Measurements from ENCODE around the gene THEMIS. TPM values are rescaled to one million over a fixed set of nuclear protein-coding genes. Genes with fewer than 3 reads are reported as not detected.

Gene THEMIS
- total RNA-seq, 1 donor from 2014 or later: not detected

- H3K36me3 ChIP-seq: no peaks in the 10 kb centered on the region
- H3K4me1 Mint-ChIP-seq: no peaks in the 10 kb centered on the region
- no peaks in the 10 kb centered on the region for H3K27me3 Mint-ChIP-seq (ENCODE audit: insufficient read depth, low read depth)
- no peak overlapping the region for H2AFZ ChIP-seq (replicated peaks)
- H3K9ac ChIP-seq: no peak overlapping the region
- H3K9me3 Mint-ChIP-seq: no peaks in the 10 kb centered on the region
- no peak overlapping the region for H3K4me2 ChIP-seq
- no peak for DNase-seq (ENCODE audit: low spot score)
- no peaks in the 10 kb centered on the region for H3K79me2 ChIP-seq (ENCODE audit: low read depth)
- H3K4me3 Mint-ChIP-seq: no peak overlapping the region
- no peak overlapping the region for H3K27ac ChIP-seq
- H3F3A ChIP-seq (ENCODE audit: low read depth): no peaks in the 10 kb centered on the region
- H4K20me1 ChIP-seq (ENCODE audit: low read depth): no peaks in the 10 kb centered on the region
- no peaks in the 10 kb centered on the region for H3K36me3 Mint-ChIP-seq
- no peaks in the 10 kb centered on the region for H3K9me3 ChIP-seq (ENCODE audit: low read depth)
- no peaks in the 10 kb centered on the region for H3K27me3 ChIP-seq
- TF ChIP-seq CTCF (IDR thresholded peaks at IDR 0.05): no peak
- H3K4me1 ChIP-seq: no peaks in the 10 kb centered on the region
- no peak overlapping the region for H3K4me3 ChIP-seq
- no peak overlapping the region for H3K27ac Mint-ChIP-seq
Observed at GRCh38 chr6:127843582-127843981, 57.3 kb downstream of the THEMIS start.

- Histone ChIP-seq H3F3A (ENCODE audit: low read depth) (no peaks in the 10 kb centered on the region), H3K9me3 (ENCODE audit: low read depth) (no peaks in the 10 kb centered on the region), H3K36me3 (no peaks in the 10 kb centered on the region), H3K4me1 (no peaks in the 10 kb centered on the region), H3K4me3 (no peak overlapping the region), H2AFZ (replicated peaks) (no peak overlapping the region), H3K79me2 (ENCODE audit: low read depth) (no peaks in the 10 kb centered on the region), H3K27ac (no peak overlapping the region), H4K20me1 (ENCODE audit: low read depth) (no peaks in the 10 kb centered on the region), H3K4me2 (no peak overlapping the region), H3K27me3 (no peaks in the 10 kb centered on the region), H3K9ac (no peak overlapping the region)
- H3K27me3 Mint-ChIP-seq (ENCODE audit: insufficient read depth, low read depth): no peaks in the 10 kb centered on the region
- TF ChIP-seq CTCF (IDR thresholded peaks at IDR 0.05): no peak
- TF ChIP-seq EZH2 (IDR thresholded peaks at IDR 0.05): no peak
- no peak for TF ChIP-seq EZH2phosphoT487 (IDR thresholded peaks at IDR 0.05)
- no peaks in the 10 kb centered on the region for H3K36me3 Mint-ChIP-seq
- no peak overlapping the region for H3K27ac Mint-ChIP-seq
- no peak for DNase-seq (ENCODE audit: low spot score)
- H3K9me3 Mint-ChIP-seq: no peaks in the 10 kb centered on the region
- no peak overlapping the region for H3K4me3 Mint-ChIP-seq
- H3K4me1 Mint-ChIP-seq: no peaks in the 10 kb centered on the region
Observed at GRCh38 chr6:127842562-127842961, 58.3 kb downstream of the THEMIS start.

- no peak for DNase-seq (ENCODE audit: low spot score)
- H3K27me3 ChIP-seq: no peaks in the 10 kb centered on the region
- no peak for TF ChIP-seq CTCF (IDR thresholded peaks at IDR 0.05)
- no peak for TF ChIP-seq EZH2 (IDR thresholded peaks at IDR 0.05)
- no peak for TF ChIP-seq EZH2phosphoT487 (IDR thresholded peaks at IDR 0.05)
- Mint-ChIP-seq H3K4me1 (no peaks in the 10 kb centered on the region), H3K27me3 (ENCODE audit: insufficient read depth, low read depth) (no peaks in the 10 kb centered on the region), H3K9me3 (no peaks in the 10 kb centered on the region), H3K36me3 (no peaks in the 10 kb centered on the region), H3K27ac (no peak overlapping the region), H3K4me3 (no peak overlapping the region)
- no peaks in the 10 kb centered on the region for H4K20me1 ChIP-seq (ENCODE audit: low read depth)
- H3F3A ChIP-seq (ENCODE audit: low read depth): no peaks in the 10 kb centered on the region
- no peak overlapping the region for H3K9ac ChIP-seq
- H3K9me3 ChIP-seq (ENCODE audit: low read depth): no peaks in the 10 kb centered on the region
- no peaks in the 10 kb centered on the region for H3K4me1 ChIP-seq
- H3K79me2 ChIP-seq (ENCODE audit: low read depth): no peaks in the 10 kb centered on the region
- no peak overlapping the region for H3K27ac ChIP-seq
- no peak overlapping the region for H3K4me2 ChIP-seq
- no peak overlapping the region for H2AFZ ChIP-seq (replicated peaks)
- H3K36me3 ChIP-seq: no peaks in the 10 kb centered on the region
- no peak overlapping the region for H3K4me3 ChIP-seq
Observed at GRCh38 chr6:127841811-127842210, 59.0 kb downstream of the THEMIS start.

- Histone ChIP-seq H2AFZ (replicated peaks) (no peak overlapping the region), H3F3A (ENCODE audit: low read depth) (no peaks in the 10 kb centered on the region), H3K4me3 (no peak overlapping the region), H3K27me3 (no peaks in the 10 kb centered on the region), H3K79me2 (ENCODE audit: low read depth) (no peaks in the 10 kb centered on the region), H3K36me3 (no peaks in the 10 kb centered on the region), H4K20me1 (ENCODE audit: low read depth) (no peaks in the 10 kb centered on the region), H3K9me3 (ENCODE audit: low read depth) (no peaks in the 10 kb centered on the region), H3K4me2 (no peak overlapping the region), H3K4me1 (no peaks in the 10 kb centered on the region), H3K27ac (no peak overlapping the region), H3K9ac (no peak overlapping the region)
- H3K9me3 Mint-ChIP-seq: no peaks in the 10 kb centered on the region
- no peak overlapping the region for H3K4me3 Mint-ChIP-seq
- H3K27ac Mint-ChIP-seq: no peak overlapping the region
- H3K36me3 Mint-ChIP-seq: no peaks in the 10 kb centered on the region
- TF ChIP-seq CTCF (IDR thresholded peaks at IDR 0.05) (no peak), EZH2phosphoT487 (IDR thresholded peaks at IDR 0.05) (no peak), EZH2 (IDR thresholded peaks at IDR 0.05) (no peak)
- DNase-seq (ENCODE audit: low spot score): no peak
- H3K4me1 Mint-ChIP-seq: no peaks in the 10 kb centered on the region
- H3K27me3 Mint-ChIP-seq (ENCODE audit: insufficient read depth, low read depth): no peaks in the 10 kb centered on the region
Observed at GRCh38 chr6:127834136-127834535, 66.7 kb downstream of the THEMIS start.
